Lower leg skin (tissue), 3 donors: ENCODE data around the gene SCRN2.

Experiments
- CTCF ChIP-seq, 3 donors: fragments of 450-650 bp; IDR thresholded peaks; one replicate each; pipeline ENCODE4 v1.5.1; 2016; ENCODE audit warnings: antibody characterized with exemption in 3 of 3, mild to moderate bottlenecking in 3 of 3, moderate library complexity in 2 of 3
- POLR2A ChIP-seq, 2 donors: fragments of 450-650 bp; IDR thresholded peaks; one replicate each; pipeline ENCODE4 v1.6.1; 2016 to 2017; ENCODE audit warnings: antibody characterized with exemption in 2 of 2, mild to moderate bottlenecking in 1 of 2, moderate library complexity in 1 of 2

- no peak for TF ChIP-seq CTCF (IDR thresholded peaks at IDR 0.05)
- no peak for TF ChIP-seq POLR2A (IDR thresholded peaks at IDR 0.05)
Measured at GRCh38 chr17:47816111-47816735, 24.9 kb downstream of the SCRN2 start.
